ENCODE results near the gene RTL5.

The RTL5 gene

DNA sequence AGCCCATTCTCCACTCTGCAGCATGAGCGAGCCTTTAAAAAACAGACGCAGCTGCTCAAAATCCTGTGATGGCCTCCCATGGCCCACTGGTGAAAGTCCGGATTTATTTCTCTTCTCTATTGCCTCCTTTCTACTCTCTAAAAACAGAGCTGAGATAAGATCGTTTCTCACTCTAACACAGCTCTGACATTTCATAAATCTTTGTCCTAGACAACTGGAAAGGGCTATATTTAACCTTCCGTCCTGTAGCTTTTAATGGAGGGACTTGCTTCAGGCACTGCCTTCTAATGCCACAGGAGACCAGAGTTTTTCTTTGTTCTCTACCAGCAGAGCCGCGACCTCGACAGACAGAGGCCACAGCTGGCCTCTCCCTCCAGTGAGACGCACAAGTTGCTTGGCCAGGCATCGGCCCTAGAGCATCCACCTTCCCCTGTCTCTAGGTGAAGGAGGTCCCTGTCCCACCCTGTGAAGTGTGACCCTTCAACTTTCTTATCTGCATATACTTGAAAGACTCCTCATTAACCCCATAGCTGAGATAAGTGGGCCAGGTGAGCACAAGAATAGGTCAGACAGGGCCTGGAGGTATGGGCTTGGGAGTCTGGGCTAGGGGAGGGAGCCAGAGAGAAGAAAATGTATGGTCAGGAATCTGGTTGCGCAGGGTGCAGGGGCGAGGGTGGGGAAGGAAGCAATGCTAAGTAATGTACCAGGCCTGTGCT lies 50.0 kb downstream of the RTL5 start:
- peaks cover 3 to 24% (median 14%) of the 10 kb centered on the region in 5 donors for H3K27me3 ChIP-seq (ENCODE audit: control insufficient read depth in 5 of 5, insufficient read depth in 4 of 5, low read length in 5 of 5)
- peak overlapping the region in 1 of 5 donors; percentile 17 for H3K9ac ChIP-seq (ENCODE audit: low read length in 5 of 5)
- H3K4me3 ChIP-seq (ENCODE audit: low read depth in 1 of 5, low read length in 5 of 5): peak overlapping the region in 2 of 5 donors; percentile 63 to 64
- H3K9me3 ChIP-seq (ENCODE audit: control insufficient read depth in 5 of 5, low read length in 5 of 5): no peaks in the 10 kb centered on the region
- peaks cover 0 to 34% (median 3%) of the 10 kb centered on the region in 5 donors for H3K4me1 ChIP-seq (ENCODE audit: control insufficient read depth in 5 of 5, insufficient read depth in 5 of 5, low read length in 5 of 5)
- H3K36me3 ChIP-seq (ENCODE audit: control insufficient read depth in 5 of 5, insufficient read depth in 5 of 5, low read length in 5 of 5): no peaks in the 10 kb centered on the region
- no peak overlapping the region for H3K27ac ChIP-seq (ENCODE audit: low read depth, low read length)

DNA sequence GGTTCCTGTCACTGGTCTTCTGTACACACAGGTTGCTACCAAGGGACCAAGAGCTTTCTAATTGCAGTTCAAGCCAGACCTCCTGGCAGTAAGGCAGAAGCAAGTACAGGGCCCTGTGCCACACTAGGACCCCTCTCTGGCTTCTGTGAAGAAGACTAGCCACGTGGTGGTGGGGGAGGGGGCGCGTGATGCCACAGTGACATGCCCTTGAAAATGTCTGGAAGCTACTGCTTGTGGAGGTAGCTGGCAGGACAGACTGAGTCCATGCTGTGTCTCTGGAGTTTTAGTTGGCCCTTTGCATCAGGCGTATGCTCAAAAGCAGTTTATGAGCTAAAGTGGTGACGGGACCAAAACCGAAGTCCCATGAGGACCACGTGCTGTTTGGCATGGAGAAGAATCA lies 50.9 kb downstream of the RTL5 start:
- peaks cover 3 to 24% (median 14%) of the 10 kb centered on the region in 5 donors for H3K27me3 ChIP-seq (ENCODE audit: control insufficient read depth in 5 of 5, insufficient read depth in 4 of 5, low read length in 5 of 5)
- H3K9ac ChIP-seq (ENCODE audit: low read length in 5 of 5): no peak overlapping the region
- H3K27ac ChIP-seq (ENCODE audit: low read depth, low read length): no peak overlapping the region
- peak overlapping the region in 4 of 5 donors; percentile 35 to 64 (median 57) for H3K4me3 ChIP-seq (ENCODE audit: low read depth in 1 of 5, low read length in 5 of 5)
- no peaks in the 10 kb centered on the region for H3K9me3 ChIP-seq (ENCODE audit: control insufficient read depth in 5 of 5, low read length in 5 of 5)
- no peaks in the 10 kb centered on the region for H3K36me3 ChIP-seq (ENCODE audit: control insufficient read depth in 5 of 5, insufficient read depth in 5 of 5, low read length in 5 of 5)
- H3K4me1 ChIP-seq (ENCODE audit: control insufficient read depth in 5 of 5, insufficient read depth in 5 of 5, low read length in 5 of 5): peaks cover 0 to 34% (median 3%) of the 10 kb centered on the region in 5 donors

DNA sequence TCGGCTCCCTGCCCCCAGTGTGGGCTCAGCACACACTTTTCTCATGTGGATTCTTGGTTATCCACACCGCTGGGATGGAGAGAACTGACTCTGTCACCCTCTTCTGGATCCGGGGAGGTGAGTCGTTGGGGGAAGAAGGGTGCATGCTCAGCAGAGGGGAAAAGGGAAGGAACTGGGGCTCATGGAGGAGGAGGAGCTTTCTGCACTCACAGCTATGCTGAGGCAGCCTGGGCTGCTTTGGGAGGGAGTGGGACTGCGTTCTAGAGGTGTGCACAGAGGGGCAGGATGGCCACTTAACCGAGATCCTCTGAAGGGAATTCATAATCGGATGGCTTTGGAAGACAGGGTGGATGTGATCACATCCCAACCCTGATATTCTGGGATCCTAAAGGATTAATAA lies 51.6 kb downstream of the RTL5 start:
- Histone ChIP-seq H3K9ac (ENCODE audit: low read length in 5 of 5) (peak overlapping the region in 2 of 5 donors; percentile 35 to 49), H3K4me3 (ENCODE audit: low read depth in 1 of 5, low read length in 5 of 5) (peak overlapping the region in 4 of 5 donors; percentile 35 to 64 (median 57)), H3K9me3 (ENCODE audit: control insufficient read depth in 5 of 5, low read length in 5 of 5) (no peaks in the 10 kb centered on the region), H3K36me3 (ENCODE audit: control insufficient read depth in 5 of 5, insufficient read depth in 5 of 5, low read length in 5 of 5) (no peaks in the 10 kb centered on the region), H3K27me3 (ENCODE audit: control insufficient read depth in 5 of 5, insufficient read depth in 4 of 5, low read length in 5 of 5) (peaks cover 3 to 24% (median 14%) of the 10 kb centered on the region in 5 donors), H3K4me1 (ENCODE audit: control insufficient read depth in 5 of 5, insufficient read depth in 5 of 5, low read length in 5 of 5) (peaks cover 0 to 34% (median 3%) of the 10 kb centered on the region in 5 donors), H3K27ac (ENCODE audit: low read depth, low read length) (peak overlapping the region; percentile 60)

- Histone ChIP-seq H3K36me3 (ENCODE audit: control insufficient read depth in 5 of 5, insufficient read depth in 5 of 5, low read length in 5 of 5) (no peaks in the 10 kb centered on the region), H3K4me3 (ENCODE audit: low read depth in 1 of 5, low read length in 5 of 5) (peak overlapping the region in 3 of 5 donors; percentile 51 to 64 (median 63)), H3K27ac (ENCODE audit: low read depth, low read length) (peak overlapping the region; percentile 69), H3K9ac (ENCODE audit: low read length in 5 of 5) (peak overlapping the region in 1 of 5 donors; percentile 49), H3K4me1 (ENCODE audit: control insufficient read depth in 5 of 5, insufficient read depth in 5 of 5, low read length in 5 of 5) (peaks cover 0 to 34% (median 3%) of the 10 kb centered on the region in 5 donors), H3K9me3 (ENCODE audit: control insufficient read depth in 5 of 5, low read length in 5 of 5) (no peaks in the 10 kb centered on the region), H3K27me3 (ENCODE audit: control insufficient read depth in 5 of 5, insufficient read depth in 4 of 5, low read length in 5 of 5) (peaks cover 0 to 21% (median 14%) of the 10 kb centered on the region in 5 donors)
Measured at GRCh38 chrX:72079607-72080006, 52.1 kb downstream of the RTL5 start.

GRCh38 chrX:72078411-72078810 lies 53.3 kb downstream of the RTL5 start:
- Histone ChIP-seq H3K27ac (ENCODE audit: low read depth, low read length) (peak overlapping the region; percentile 69), H3K4me1 (ENCODE audit: control insufficient read depth in 5 of 5, insufficient read depth in 5 of 5, low read length in 5 of 5) (peaks cover 0 to 34% (median 3%) of the 10 kb centered on the region in 5 donors), H3K27me3 (ENCODE audit: control insufficient read depth in 5 of 5, insufficient read depth in 4 of 5, low read length in 5 of 5) (peaks cover 0 to 22% (median 9%) of the 10 kb centered on the region in 5 donors), H3K9ac (ENCODE audit: low read length in 5 of 5) (no peak overlapping the region), H3K4me3 (ENCODE audit: low read depth in 1 of 5, low read length in 5 of 5) (no peak overlapping the region), H3K36me3 (ENCODE audit: control insufficient read depth in 5 of 5, insufficient read depth in 5 of 5, low read length in 5 of 5) (no peaks in the 10 kb centered on the region), H3K9me3 (ENCODE audit: control insufficient read depth in 5 of 5, low read length in 5 of 5) (no peaks in the 10 kb centered on the region)

Measured in subcutaneous abdominal adipose tissue (tissue), 5 donors.